Epithelial cell of esophagus (primary cell): ENCODE data around the gene REPS2.

Experiments
- DNase-seq: peaks from one replicate; pipeline ENCODE4 v3.0.0; 2010; ENCODE audit warnings: low read depth
- H3K4me3 ChIP-seq: 2 replicates; pipeline ENCODE4 v1.5.1; 2011; ENCODE audit warnings: mild to moderate bottlenecking, low read length, control low read depth
- CTCF ChIP-seq: IDR thresholded peaks from 2 replicates; pipeline ENCODE4 v1.5.1; 2011; ENCODE audit warnings: low read depth, mild to moderate bottlenecking, low read length, control low read depth, inconsistent platforms; ENCODE audit not compliant: insufficient read depth; ENCODE audit errors: missing control alignments

Gene REPS2

GRCh38 chrX:17012465-17012864, 66.0 kb downstream of the REPS2 start:
- H3K4me3 ChIP-seq = no peak overlapping the region
- no peak for TF ChIP-seq CTCF
- DNase-seq = no peak

- TF ChIP-seq CTCF = no peak
- no peak overlapping the region for H3K4me3 ChIP-seq
- no peak for DNase-seq
Observed at GRCh38 chrX:17014216-17014615, 67.8 kb downstream of the REPS2 start.

- TF ChIP-seq CTCF = no peak
Observed at GRCh38 chrX:17017134-17017533, 70.7 kb downstream of the REPS2 start.

GRCh38 chrX:17020356-17020755, 73.9 kb downstream of the REPS2 start:
- no peak for DNase-seq
- TF ChIP-seq CTCF = no peak

More at GRCh38 chrX:17017134-17017533, 70.7 kb downstream of the REPS2 start:
- no peak overlapping the region for H3K4me3 ChIP-seq
- no peak for DNase-seq

DNA sequence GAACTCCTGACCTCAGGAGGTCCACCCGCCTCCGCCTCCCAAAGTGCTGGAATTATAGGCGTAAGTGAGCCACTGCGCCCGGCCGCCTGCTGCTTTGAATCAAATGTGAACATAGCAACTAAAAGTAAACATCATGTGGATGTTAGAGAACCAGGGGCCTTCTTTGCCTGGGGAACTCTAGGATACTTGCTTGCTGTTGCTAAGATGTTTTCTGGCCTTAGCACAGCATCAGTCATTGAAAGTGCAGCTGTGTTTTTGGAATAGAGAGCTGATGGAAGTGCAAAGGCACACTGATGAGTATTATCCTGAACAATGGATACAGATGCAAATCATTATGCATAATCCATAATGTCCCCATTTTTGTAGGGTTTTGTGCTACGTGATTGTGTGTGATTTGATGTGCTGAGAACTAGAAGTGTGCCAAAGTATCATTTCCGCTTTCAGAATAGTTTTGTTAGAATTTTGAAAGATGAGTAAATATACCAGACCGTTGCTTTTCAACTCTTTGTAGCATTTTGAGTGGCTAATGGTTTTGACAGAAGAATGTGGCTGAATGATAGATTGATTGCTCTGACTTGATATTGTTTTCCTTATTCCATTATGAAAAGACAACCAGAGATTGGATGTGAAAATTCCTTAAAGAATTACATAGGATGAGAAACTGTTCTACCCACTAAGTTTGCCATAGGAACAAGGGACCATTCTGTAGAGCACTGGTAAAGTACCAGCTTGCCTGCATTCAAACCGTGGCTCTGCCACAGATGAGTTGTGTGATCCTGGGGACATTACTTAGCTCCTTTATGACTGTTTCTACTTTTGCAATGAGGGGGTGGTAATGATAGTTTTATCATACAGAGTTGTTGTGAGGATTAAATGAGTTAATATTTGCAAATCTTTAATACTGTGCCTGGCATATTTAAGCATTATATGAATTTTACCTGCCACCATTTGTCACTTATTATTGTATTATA, 74.7 kb downstream of the REPS2 start:
- no peak for DNase-seq
- H3K4me3 ChIP-seq = no peak overlapping the region
- TF ChIP-seq CTCF = no peak

More at GRCh38 chrX:17020356-17020755, 73.9 kb downstream of the REPS2 start:
- H3K4me3 ChIP-seq = no peak overlapping the region

DNA sequence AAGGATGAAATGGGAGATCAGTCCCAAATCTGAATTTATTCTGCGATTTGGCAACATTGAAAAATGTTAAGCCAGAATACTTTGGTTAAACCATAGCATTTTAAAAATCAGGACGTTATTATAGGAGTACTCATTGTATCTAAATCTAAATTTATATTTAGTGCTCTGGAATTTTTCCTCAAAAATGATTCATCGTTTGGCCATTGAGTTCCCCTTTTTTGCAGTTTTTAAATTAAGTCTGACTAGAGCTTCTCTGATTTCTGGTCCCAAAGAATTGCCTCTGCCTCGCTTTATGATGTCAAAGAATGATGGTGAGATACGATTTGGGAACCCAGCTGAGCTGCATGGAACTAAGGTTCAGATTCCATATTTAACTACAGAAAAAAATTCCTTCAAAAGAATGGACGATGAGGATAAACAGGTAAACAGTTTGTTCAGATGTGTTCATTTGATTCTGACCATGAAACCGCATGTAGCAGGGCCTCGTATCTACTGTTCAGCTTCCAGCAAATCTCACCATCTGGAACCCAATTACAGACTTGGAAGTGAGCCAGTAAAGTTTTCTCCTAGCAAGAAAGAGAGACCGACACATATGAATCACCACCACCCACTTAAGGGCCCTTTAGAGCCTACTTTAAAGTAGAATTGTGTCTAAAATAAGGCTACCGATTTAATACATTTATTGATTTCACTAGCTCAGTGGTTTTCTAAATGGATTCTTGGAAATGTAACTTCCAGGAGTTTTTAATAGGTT, 75.6 kb downstream of the REPS2 start:
- DNase-seq = peak; percentile 19
- H3K4me3 ChIP-seq = no peak overlapping the region
- no peak for TF ChIP-seq CTCF

- DNase-seq = no peak
- TF ChIP-seq CTCF = no peak
- no peak overlapping the region for H3K4me3 ChIP-seq
Observed at GRCh38 chrX:17023661-17024060, 77.2 kb downstream of the REPS2 start.
